NCI-H2081 treated with DMSO at 0.1 percent for 48 hours (cell line): Measurements from ENCODE around the gene SLC6A20.

Source experiments
- DNase-seq: peaks from one replicate; lab custom pipeline; 2025; lab: John Stamatoyannopoulos, UW

The SLC6A20 gene

DNA sequence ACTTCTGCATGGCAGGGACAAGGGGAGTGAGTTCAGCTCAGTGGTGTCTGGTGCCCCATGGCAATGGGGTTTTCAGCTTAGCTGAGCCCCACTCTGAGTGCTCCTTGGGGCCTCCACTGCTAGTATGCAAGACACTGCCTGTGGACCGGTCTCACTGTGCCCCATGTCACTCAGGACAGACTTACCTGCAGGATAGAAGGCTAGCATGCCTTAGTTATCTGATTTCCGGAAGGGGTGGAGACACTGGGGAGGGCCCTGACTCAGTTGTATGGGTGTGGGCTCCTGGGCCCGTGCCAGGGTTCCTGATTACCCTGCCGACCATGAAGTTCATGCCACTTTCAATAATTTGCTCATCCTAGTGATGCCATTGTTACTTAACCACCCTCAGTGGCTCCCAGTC lies 4.3 kb upstream of the SLC6A20 start:
- DNase-seq = no peak

DNA sequence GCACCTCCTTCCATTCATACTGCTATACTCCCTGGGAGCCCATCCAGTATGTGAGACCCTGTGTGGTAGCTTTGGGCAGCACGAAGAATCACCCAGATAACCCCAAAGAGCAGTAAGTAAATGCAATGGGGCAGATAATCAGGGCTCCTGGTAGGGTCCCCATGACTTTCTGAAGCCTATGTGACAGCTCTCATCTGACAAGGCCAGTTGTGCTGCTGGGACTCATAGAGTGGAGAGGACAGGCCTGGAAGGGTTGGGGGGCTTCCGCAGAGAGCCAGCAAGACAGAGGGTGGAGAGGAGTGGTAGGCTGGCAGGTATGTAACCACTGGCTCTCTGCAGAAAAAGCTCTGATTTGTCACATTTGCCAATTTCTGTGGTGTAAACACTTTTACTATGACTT lies 3.2 kb upstream of the SLC6A20 start:
- DNase-seq = no peak

DNA sequence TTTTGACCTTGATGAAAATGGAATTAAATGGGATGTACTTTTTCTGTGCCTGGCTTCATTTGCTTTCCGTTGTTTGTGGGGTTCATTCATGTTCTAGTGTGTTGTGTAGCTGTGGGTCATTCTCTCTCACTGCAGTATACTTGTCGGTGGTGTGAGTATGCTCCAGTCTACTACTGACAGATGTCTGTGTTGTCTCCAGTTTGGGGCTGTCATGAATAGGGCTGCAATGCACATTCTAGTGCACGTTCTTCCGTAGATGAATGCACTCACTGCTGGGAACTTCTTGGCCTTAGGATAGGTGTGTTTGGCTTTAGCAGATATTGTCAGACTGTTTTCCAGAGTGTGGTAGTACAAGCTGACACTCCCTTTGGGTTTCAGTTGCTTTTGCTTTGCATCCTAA lies 1.7 kb upstream of the SLC6A20 start:
- no peak for DNase-seq

DNA sequence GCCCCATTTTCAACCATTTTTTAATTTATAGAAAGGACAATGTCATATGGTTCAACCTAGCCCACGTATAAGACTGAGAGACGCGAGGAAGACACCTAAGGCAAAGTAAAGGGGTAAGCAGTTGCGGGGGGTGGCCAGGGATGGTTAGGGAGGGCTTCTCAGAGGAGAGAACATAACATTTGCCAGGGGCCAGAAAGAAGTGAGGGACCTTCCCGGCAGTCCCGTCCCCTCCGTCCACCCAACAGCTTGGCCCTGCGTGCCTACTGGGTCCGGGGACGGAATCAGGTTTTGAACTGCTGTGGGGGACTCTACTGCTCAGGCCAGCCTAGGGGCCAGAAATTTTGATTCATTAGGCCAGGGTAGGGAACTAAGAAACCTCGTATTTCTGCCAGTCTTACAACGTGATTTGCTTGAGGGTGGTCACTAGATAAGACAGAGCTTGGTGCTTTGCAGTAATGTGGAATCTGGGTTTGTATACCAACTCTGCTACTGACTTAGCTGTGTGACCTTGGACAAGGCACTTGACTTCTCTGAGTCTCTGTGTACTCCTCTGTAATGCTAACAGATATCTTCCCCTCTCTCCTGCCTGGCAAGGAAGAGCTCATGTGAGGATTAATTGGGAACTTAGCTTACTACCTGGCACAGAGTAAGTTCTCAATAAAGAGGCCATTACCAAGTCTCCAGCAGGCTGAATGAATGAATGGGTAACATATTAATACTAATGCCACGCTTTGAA lies 734 bp upstream of the SLC6A20 start:
- DNase-seq = no peak

DNA sequence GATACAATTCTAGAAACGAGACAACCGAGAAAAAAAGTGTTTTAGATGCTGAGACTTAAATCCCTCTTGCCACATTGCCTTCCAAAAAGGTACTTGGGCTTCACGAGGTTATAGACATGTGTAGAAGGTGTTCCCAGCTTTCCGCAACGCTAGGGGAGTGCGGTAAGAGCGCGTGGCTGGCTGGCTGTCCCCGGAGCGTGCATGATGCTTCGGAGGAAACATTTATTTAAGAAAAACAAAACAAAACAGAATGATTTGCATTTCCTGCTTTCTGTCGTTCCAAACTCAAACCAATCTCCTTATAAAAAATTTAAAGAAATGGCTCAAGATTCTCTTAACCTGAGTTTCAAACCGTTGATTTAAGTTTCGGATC lies 841 bp downstream of the SLC6A20 start:
- DNase-seq = no peak

DNA sequence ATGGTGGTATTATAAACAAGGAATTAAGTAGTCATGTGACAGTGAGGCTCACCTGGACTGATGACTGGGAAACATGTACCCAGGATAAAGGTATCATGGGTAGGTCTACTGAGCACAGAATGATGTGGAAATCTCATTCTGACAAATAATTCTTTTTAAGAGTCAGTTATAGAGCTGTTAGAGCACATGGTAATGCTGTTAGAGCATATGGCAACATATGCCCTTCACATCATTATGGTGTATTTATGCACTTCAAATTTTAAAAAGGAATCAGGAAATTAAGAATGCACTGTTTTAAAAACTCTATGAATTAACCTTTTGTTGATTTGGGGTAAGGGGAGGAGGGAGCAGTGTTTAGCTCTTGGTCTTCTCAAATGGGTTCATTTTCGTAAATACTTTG lies 1.7 kb downstream of the SLC6A20 start:
- DNase-seq = no peak

DNA sequence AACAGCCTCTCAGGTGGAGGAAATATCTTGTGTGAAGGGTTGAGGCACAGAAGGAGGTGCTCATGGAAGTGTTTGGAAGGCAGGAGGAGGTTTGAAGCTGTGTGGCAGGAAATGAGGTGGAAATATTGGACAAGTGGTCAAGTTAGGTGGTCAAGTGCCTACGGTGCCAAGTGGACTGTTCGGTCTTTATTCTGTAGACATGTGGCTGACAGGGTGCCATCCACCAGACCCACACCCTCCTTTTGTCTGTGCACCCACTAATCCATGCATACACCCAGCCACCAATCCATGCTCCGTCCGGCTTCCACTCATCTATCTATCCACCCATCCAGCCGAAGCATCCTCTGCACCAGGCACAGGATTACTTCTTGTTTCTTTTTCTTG lies 2.2 kb downstream of the SLC6A20 start:
- no peak for DNase-seq

DNA sequence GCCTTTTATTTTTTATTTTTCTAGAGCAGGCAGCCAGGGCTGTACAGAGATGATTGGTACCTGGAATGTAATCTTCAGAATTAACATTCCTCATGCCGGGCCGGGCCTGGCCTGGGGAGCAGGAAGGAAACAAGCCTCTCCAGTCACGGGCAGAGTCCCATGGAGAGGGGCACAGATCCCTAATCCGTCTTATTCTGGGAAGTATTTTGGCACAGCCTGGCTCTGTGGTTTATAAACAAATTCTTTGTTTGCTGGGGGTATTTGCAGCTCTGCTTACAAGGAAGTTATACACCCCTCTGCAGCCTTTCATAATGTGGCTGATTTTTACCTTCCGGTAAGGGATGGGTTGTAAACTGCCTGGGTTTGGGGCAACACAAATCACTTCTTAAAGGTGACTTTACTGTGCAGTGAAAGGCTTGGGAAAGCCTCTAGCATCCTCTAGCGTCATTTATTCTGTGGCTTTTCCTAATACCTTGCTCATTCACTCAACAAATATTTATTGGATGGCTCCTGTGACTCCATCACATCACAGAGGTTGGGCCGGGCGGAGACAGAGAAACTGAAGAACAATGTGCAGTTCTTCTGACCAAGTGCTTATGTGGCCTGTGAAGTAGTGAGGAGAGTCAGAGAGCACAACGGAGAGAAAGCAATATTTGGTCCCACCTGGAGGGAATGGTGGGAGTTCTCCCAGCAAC lies 2.7 kb downstream of the SLC6A20 start:
- no peak for DNase-seq

DNA sequence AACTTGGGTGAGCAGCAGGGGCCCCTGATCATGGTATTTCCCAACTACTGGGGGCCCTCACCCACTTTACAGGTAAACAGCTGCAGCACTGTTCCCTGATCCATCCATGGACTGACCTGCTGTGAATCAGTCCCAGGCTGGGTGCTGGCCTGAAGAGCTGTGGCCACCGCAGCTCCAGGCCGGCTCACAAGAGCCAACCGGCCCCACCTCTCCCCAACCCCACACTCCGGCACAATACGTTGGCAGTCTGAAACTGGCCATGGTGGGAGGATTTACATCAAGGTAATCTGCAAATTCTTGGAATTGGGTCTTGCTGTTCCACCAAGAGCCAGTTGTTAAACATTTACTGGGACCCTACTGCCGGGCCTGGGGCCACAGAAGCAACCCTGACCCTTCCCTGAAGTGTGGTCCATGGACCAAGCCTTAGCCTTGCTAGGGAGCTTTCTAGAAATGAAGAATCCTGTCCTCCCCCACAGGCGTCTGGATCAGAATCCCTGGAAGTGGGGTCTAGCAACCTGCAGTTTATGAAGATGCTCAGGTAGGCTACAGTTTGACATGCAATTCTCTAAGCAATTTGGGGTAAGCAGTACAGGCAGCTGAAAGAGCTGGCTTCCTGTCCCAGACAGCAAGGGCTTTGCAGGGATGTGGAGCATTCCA lies 3.7 kb downstream of the SLC6A20 start:
- no peak for DNase-seq

DNA sequence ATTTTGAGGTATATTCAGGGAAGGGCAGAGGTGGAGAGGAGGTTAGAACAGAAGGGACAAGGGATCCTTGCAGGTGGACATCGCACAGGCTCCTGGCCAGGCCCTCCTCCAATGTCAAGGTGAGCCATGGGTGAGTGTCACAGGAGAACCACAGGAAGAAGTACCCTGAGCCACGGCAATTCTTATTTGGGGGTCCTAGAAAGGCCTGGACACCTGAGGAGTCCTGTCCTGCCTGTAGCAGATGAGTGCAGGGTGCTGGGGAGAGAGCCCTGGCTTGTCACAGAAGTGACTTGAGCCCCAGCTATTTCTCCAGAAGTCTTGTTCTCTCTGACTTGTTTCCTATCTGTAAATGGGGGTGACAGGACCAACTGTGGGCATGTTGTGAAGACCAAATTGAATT lies 4.3 kb downstream of the SLC6A20 start:
- DNase-seq = no peak

DNA sequence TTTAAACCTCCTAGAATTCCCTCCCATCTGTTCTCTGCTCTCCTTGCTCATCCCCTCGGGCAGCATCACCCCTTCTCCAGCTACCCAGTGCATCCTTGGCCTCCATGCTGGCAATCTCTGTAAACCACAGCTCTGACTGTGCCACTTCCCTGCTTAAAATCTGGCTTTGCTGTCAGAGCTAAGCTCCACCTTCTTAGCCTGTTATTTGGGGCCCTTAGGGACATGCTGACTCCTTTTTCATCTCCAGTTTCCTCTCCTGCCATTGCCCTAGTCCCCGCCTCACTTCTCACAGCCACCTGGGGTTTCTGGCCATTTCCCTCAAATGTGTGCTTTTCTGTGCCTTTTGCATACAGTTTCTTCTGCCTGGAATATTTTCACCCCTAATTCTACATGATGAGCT lies 5.7 kb downstream of the SLC6A20 start:
- DNase-seq = no peak

DNA sequence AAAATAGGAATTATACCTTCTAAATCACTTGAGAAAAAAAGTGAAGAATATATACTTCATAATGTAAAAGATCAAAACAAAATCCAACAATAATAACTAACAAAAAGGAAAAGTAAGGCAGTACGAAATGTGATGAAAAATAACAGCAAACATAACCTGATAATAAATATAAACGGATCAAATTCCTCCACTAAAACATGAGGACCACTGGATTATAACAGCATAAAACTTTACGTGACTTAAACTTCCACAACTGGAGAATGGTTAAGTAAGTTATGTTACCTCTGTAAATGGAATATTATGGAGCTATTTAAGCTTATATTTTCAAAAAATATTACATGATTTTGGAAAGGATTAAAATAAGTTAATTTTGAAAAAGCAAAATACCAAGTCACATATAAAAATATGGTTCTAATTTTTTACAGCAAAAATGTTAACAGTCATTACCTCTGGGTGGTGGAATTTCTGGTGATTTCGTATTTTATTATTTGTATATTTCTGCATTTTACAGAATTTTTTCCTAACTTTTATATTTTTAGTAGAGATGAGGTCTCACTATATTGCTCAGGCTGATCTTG lies 7.0 kb downstream of the SLC6A20 start:
- DNase-seq = no peak

DNA sequence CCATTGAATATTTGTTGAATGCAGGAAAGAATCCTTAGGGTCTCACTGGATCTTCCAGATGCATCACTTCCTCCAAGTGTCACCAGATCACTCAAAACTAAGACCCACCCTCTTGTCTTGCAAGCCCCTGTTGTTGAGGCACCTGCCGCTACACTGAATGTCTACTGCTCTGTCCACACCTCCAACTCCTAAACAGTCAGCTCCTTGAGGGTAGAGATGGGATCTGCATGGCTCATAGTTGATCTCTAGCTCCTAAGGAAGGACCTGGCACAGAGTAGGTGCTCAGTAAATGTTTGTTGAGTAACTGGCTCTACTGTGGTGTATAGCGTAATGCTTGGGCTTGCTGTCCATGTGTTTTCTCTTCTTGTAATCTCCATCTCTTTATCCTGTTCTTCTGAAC lies 8.8 kb downstream of the SLC6A20 start:
- no peak for DNase-seq

DNA sequence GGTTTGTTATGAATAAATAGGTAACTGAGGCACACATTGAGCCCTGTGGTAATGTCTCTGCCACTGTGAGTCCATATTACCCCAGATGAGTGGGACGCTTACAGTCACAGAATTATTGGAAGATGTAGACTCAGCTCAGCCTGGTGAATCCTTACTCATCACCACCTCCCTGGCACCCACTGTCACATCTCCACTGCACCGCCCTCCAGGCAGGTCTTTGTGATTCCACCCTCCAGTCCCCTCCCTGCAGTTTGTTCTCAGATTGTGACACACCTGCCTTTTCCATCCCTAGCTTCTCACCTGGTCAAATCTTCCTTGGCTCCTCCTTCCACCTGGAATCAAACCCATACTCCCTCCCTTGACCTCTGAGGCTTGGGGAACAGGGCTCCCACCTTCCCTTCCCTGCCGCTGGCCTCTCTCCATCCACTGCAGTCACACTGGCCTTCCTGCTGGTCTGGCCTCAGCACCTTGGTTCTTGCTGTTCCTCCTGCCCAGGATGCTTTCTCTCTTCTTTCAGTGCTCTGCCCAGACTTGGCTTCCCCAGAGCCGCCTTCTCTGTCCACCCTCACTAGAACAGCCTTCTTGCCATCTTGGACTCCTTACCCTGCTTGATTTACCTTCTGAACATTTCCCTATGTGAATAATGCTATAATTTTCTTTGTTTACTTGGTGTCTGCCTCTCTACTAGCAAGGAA lies 9.4 kb downstream of the SLC6A20 start:
- DNase-seq = no peak

DNA sequence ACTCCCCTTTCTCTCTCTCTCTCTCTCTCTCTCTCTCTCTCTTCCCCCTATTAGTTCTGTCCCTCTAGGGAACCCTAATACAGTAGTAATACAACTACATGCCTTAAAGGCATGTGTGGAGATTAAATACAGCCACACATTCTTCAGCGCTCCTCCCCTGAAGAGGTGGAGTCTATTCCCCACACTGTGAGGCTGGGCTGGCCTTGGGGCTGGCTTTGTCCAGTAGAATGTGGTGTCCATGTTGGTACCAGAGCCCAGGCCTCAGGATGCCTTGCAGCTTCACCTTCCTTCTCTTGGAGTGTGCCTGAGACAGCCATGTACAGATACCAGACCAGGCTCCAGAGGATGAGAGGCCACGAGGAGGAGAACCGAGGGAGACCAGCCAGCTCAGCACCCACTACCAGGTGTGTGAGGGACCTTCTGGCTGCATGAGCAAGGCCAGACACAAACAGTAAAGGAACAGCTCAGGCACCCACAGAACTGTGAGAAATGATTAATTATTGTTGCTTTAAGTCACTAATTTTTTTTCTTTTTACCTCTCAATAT lies 10.7 kb downstream of the SLC6A20 start:
- DNase-seq = no peak

DNA sequence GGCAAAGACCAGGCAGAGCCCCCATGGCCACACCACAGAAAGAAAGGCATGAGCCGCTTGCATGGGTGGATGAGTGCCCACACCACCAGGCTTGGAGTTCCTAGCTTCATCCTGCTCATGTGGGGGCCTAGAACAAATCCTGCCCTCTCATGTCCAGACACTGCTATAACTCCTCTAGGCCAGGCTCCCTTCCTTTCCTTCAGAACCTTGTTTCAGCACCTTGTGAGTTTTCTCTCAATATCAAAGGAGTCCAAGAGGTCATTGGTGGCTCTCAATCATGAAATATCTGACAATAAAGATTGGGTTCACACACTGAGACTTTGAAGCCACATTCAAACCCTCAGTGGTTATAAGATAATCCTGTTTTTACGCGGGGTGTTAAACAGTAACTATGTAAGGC lies 12.7 kb downstream of the SLC6A20 start:
- no peak for DNase-seq

DNA sequence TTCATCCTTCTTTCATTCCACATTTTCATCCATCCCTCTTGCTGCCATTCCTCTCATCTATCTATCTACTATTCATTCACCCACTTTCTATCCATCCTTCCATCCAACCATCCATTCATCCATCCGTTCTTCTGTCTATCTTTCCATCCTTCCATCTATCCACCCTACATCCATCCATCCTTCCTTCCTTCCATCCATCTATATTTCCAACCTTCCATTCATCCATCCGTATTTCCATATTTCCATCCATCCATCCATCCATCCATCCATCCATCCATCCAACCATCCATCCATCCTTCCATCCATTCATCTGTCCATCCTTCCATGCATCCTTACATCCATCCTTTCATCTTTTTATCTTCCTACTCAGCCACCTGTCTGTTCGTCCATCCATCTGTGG lies 14.0 kb downstream of the SLC6A20 start:
- no peak for DNase-seq

DNA sequence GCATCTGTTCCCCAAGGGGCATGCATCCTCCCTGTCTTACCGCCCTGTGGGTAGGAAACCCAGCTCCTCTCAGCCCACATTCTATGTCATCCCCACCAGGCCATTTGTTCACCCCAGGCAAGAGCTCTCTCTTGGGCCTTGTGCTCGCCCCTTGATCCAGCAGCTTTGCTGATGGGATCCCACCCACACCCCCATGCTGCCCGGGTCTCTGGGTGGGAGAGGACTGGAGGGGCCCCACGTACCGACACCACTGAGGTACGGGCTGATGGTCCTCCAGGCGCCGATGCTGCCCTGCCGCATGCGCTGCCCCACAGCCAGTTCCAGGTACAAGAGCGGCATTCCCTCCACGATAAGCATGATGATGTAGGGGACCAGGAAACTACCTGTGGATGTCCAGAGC lies 14.5 kb downstream of the SLC6A20 start:
- DNase-seq = no peak

DNA sequence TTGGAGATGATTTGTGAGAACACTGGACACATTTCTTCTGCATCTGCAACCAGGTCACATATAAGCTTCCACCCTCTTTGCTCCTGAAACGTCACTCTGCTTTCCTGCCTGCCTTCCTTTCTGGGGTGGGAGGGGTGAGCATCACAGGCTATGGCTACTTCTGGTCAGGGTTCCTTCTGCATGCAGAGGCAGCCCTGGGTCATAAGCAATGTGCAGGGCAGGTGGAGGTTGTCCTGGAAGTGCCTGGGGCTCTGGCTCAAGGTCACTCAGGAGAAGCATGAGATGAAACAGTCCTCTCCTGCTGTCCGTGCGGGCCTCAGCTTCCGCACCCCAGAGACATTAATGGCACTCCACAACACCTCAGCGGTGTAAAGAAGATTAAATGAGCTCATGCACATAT lies 15.1 kb downstream of the SLC6A20 start:
- no peak for DNase-seq

DNA sequence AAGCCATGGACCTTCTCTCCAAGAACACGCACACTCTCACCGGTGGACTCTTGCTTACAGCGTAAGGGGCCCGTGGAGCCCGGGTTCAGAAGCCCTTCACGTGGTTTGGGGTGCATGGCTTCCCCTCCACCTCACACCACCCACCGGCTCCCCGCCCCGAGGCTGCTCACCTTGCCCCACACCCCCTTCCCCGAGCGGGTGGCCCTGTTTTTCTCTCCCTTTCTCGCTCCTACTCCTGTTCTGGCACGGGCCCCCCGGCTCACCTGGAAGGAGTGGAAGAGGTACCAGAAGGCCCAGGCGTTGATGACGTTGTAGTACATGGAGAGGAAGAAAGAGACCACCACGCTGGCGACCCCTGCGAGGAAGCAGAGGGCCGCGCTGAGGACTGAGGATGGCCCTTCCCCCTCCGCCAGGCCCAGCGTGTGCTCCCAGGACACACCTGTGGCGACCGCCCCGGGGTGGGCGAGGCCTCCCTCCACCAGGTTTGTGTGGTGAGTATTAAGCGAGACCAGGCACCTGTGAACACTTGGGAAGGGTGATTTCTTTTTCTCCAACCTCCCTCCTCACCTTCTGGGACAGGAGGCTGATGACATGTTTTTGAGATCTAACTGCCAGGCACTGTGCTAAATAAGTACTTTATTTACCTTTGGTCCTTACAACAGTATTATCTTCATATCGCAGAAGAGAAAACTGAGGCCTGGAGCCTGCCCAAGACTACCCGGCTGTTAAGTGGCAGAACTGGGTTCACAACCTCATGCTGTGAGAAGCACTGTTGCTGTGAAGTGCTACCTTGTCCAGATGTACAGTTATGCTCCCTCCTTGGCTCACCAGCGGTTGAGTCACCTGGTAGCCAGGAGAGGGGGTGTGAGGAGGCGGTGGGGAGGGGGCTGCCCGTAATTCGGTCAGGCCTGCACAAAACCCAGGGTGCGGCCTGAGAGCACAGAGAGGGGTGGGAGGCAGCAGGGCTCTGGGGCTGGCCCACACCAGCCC lies 16.3 kb downstream of the SLC6A20 start:
- no peak for DNase-seq

DNA sequence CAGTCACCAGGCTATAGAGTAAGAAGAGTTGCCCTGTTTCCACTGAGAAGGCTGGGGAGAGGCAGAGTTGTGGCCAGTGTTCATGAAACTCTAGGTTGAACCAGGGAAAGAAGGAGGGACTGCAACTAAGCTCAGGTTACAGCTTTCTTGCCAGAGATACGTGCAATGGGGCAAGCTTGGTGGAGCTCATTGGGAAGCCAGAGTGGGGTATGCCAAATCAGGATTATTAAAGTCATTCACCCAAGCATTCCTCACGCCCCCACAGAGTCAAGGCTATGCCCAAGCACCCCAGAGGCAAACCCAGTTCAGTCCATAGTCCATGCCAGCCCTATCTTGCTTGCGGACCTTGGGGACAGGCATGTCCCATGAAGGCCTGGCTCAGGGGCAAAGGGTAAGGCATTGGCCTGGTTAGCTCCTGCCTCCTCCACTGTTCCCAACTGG lies 17.6 kb downstream of the SLC6A20 start:
- no peak for DNase-seq
